H9 (cell line): Measurements from ENCODE around the gene MOCOS. TPM values are rescaled to one million over a fixed set of nuclear protein-coding genes. Genes with fewer than 3 reads are reported as not detected.

Experiments
- DNase-seq: peaks from one replicate; pipeline ENCODE4 v3.0.0-alpha.2; 2017
- H2AFZ ChIP-seq: one replicate; pipeline ENCODE4 v1.6.1; 2013; ENCODE audit warnings: mild to moderate bottlenecking, low read length, control low read depth, moderate library complexity
- H2AK5ac ChIP-seq: 2 replicates; pipeline ENCODE4 v1.6.1; 2013; ENCODE audit warnings: low read length, control low read depth, mixed read lengths; ENCODE audit not compliant: insufficient read length
- H2BK120ac ChIP-seq: one replicate; pipeline ENCODE4 v1.6.1; 2013; ENCODE audit warnings: low read depth, mild to moderate bottlenecking, low read length, control low read depth, inconsistent platforms; ENCODE audit not compliant: poor library complexity, severe bottlenecking
- H2BK12ac ChIP-seq: 2 replicates; pipeline ENCODE4 v1.6.1; 2013; ENCODE audit warnings: low read length, control low read depth, mixed read lengths, low read depth; ENCODE audit not compliant: insufficient read length
- H2BK15ac ChIP-seq: 2 replicates; pipeline ENCODE4 v1.6.1; 2013; ENCODE audit warnings: low read depth, low read length, control low read depth
- H2BK20ac ChIP-seq: one replicate; pipeline ENCODE4 v1.6.1; 2013; ENCODE audit warnings: low read depth, mild to moderate bottlenecking, low read length, control low read depth, inconsistent platforms; ENCODE audit not compliant: poor library complexity, severe bottlenecking
- H2BK5ac ChIP-seq: 2 replicates; pipeline ENCODE4 v1.6.1; 2013; ENCODE audit warnings: low read length, control low read depth, mixed read lengths; ENCODE audit not compliant: insufficient read length
- H3K14ac ChIP-seq: 2 replicates; pipeline ENCODE4 v1.6.1; 2013; ENCODE audit warnings: low read length, control low read depth; ENCODE audit not compliant: insufficient read depth
- H3K18ac ChIP-seq: 2 replicates; pipeline ENCODE4 v1.6.1; 2013; ENCODE audit warnings: low read depth, mild to moderate bottlenecking, mixed read lengths, low read length, control low read depth; ENCODE audit not compliant: insufficient read length
- H3K23ac ChIP-seq: 2 replicates; pipeline ENCODE4 v1.6.1; 2013; ENCODE audit warnings: low read length, control low read depth, mixed read lengths, low read depth; ENCODE audit not compliant: insufficient read length
- H3K23me2 ChIP-seq: 2 replicates; pipeline ENCODE4 v1.6.1; 2013; ENCODE audit warnings: low read depth, mild to moderate bottlenecking, mixed read lengths, low read length, control low read depth; ENCODE audit not compliant: insufficient read length, poor library complexity, severe bottlenecking
- H3K27ac ChIP-seq: 2 replicates; pipeline ENCODE4 v1.5.1; 2013; ENCODE audit warnings: low read length, control low read depth, mixed read lengths, low read depth; ENCODE audit not compliant: insufficient read length
- H3K27me3 ChIP-seq: 2 replicates; pipeline ENCODE4 v1.6.1; 2013; ENCODE audit warnings: low read length, control low read depth, inconsistent platforms; ENCODE audit not compliant: insufficient read depth
- H3K4ac ChIP-seq: 2 replicates; pipeline ENCODE4 v1.6.1; 2013; ENCODE audit warnings: low read depth, mild to moderate bottlenecking, control low read depth, inconsistent platforms, low read length, moderate library complexity
- H3K4me1 ChIP-seq: 2 replicates; pipeline ENCODE4 v1.6.1; 2013; ENCODE audit warnings: low read length, control low read depth, inconsistent platforms; ENCODE audit not compliant: insufficient read depth
- H3K4me2 ChIP-seq: 2 replicates; pipeline ENCODE4 v1.6.1; 2013; ENCODE audit warnings: low read length, control low read depth, mixed read lengths; ENCODE audit not compliant: insufficient read length, insufficient read depth
- H3K56ac ChIP-seq: 2 replicates; pipeline ENCODE4 v1.6.1; 2013; ENCODE audit warnings: low read depth, mild to moderate bottlenecking, mixed read lengths, low read length, control low read depth; ENCODE audit not compliant: insufficient read length
- H3K79me1 ChIP-seq: 2 replicates; pipeline ENCODE4 v1.6.1; 2013; ENCODE audit warnings: low read depth, mild to moderate bottlenecking, moderate library complexity, low read length, control low read depth, inconsistent platforms; ENCODE audit not compliant: insufficient read depth, poor library complexity, severe bottlenecking
- H3K79me2 ChIP-seq: 2 replicates; pipeline ENCODE4 v1.6.1; 2013; ENCODE audit warnings: low read length, control low read depth, inconsistent platforms; ENCODE audit not compliant: insufficient read depth
- H3K9ac ChIP-seq: 2 replicates; pipeline ENCODE4 v1.6.1; 2013; ENCODE audit warnings: low read length, control low read depth, mixed read lengths; ENCODE audit not compliant: insufficient read length; ENCODE audit errors: extremely low read depth
- H3K9me3 ChIP-seq: one replicate; pipeline ENCODE4 v1.6.1; 2013; ENCODE audit warnings: low read depth, low read length, inconsistent platforms; ENCODE audit not compliant: control insufficient read depth
- H3T11ph ChIP-seq: one replicate; pipeline ENCODE4 v1.6.1; 2013; ENCODE audit warnings: mild to moderate bottlenecking, low read length, control low read depth, inconsistent platforms
- H4K20me1 ChIP-seq: one replicate; pipeline ENCODE4 v1.6.1; 2013; ENCODE audit not compliant: control insufficient read depth, insufficient read length, insufficient read depth
- H4K5ac ChIP-seq: 2 replicates; pipeline ENCODE4 v1.6.1; 2013; ENCODE audit warnings: low read depth, mild to moderate bottlenecking, mixed read lengths, low read length, control low read depth; ENCODE audit not compliant: insufficient read length
- H4K8ac ChIP-seq: replicated peaks from 2 replicates; pipeline ENCODE4 v1.6.1; 2013; ENCODE audit warnings: low read length, control low read depth, mixed read lengths, low read depth; ENCODE audit not compliant: insufficient read length
- H4K91ac ChIP-seq: 2 replicates; pipeline ENCODE4 v1.6.1; 2013; ENCODE audit warnings: low read depth, mild to moderate bottlenecking, moderate library complexity, mixed read lengths, low read length, control low read depth; ENCODE audit not compliant: insufficient read length
- H3K27ac Mint-ChIP-seq, 3 experiments: 2 replicates in 2 of 3; 3 replicates in 1 of 3; pipeline ENCODE4 v1.8.0; 2020 to 2021; ENCODE audit warnings: mixed read lengths in 3 of 3, mild to moderate bottlenecking in 1 of 3, moderate library complexity in 1 of 3
- H3K27me3 Mint-ChIP-seq: 2 replicates; pipeline ENCODE4 v1.8.0; 2021; ENCODE audit warnings: low read depth, mild to moderate bottlenecking, moderate library complexity, mixed read lengths
- H3K36me3 Mint-ChIP-seq, 3 experiments: 2 replicates in 2 of 3; 3 replicates in 1 of 3; pipeline ENCODE4 v1.8.0; 2020 to 2021; ENCODE audit warnings: low read depth in 3 of 3, mixed read lengths in 3 of 3; ENCODE audit not compliant: insufficient read depth in 1 of 3
- H3K4me1 Mint-ChIP-seq, 2 experiments: 2 replicates each; pipeline ENCODE4 v1.8.0; 2020; ENCODE audit warnings: mixed read lengths in 2 of 2
- H3K4me3 Mint-ChIP-seq, 2 experiments: 2 replicates in 1 of 2; 3 replicates in 1 of 2; pipeline ENCODE4 v1.8.0; 2020 to 2021; ENCODE audit warnings: mild to moderate bottlenecking in 2 of 2, mixed read lengths in 2 of 2, moderate library complexity in 1 of 2
- H3K9me3 Mint-ChIP-seq, 2 experiments: 2 replicates in 1 of 2; 3 replicates in 1 of 2; pipeline ENCODE4 v1.8.0; 2020; ENCODE audit warnings: mild to moderate bottlenecking in 2 of 2, mixed read lengths in 2 of 2, moderate library complexity in 1 of 2
- WGBS: extraction: QIAGEN DNeasy Blood & Tissue Kit; methylation state at CpG from one replicate; pipeline ENCODE4 v1.1.7; 2013; ENCODE audit warnings: missing lambda C conversion rate, low lambda C conversion rate, mixed read lengths; ENCODE audit not compliant: insufficient read length; ENCODE audit errors: extremely low coverage; 5-methylcytosine and 5-hydroxymethylcytosine counted together
- total RNA-seq: library from RNA; stranded (reverse); gene quantifications from 2 replicates; pipeline ENCODE4 v1.2.1, GENCODE V29; 2021
- TF ChIP-seq, protein P1 (sequence below): fragments of 200-600 bp; sonication (generic); conservative IDR thresholded peaks from 3 replicates; pipeline ENCODE4 v1.8.0; 2021; ENCODE audit warnings: antibody characterized with exemption, mild to moderate bottlenecking

The MOCOS gene
- total RNA-seq, 1 experiment from 2014 or later: 6.0 TPM

DNA sequence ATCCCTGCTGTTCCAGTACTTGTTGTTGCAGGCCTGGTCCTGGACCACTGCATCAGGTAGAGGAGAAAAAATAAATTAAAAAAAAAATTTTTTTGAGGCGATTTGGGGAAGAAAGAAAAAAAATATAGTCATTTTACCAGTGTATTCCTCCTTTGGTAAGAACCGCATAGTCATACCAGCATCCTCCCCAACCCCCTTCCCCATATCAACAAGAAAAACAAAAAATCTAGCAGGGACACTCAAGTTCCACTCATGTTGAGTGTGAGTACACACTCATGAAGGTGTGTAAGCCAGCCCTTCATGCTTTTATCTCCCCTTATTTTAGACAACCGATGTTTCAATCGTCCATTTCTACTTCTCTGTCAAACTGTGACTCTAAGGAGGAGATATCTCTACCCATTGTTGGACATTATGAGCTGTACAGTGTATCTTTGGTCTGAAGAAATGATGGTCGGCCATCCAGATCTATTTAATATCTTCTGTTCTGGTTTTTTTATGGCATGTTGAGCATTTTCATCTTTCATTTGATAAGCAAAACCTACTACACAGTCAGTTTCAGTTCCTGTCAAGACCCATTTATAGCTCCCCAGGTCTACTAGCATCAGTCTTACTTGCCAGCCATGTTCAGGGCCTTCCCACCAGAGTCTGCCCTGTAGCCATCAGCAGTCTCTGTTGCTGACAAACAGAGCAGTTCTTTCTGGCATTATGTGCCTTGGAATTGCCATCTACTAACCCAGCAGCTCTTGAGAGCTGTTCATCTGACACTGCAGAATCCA lies 37.6 kb upstream of the MOCOS start:
- no peaks in the 10 kb centered on the region for H3K79me2 ChIP-seq
- no peak overlapping the region for H4K5ac ChIP-seq
- H4K91ac ChIP-seq: no peak overlapping the region
- H3K23me2 ChIP-seq: no peaks in the 10 kb centered on the region
- no peak overlapping the region for H3K27ac ChIP-seq
- no peaks in the 10 kb centered on the region for H3K9me3 ChIP-seq
- no peaks in the 10 kb centered on the region for H3K27me3 ChIP-seq
- Mint-ChIP-seq H3K36me3 (peaks cover 54 to 91% (median 90%) of the 10 kb centered on the region in 3 experiments), H3K4me1 (no peaks in the 10 kb centered on the region), H3K9me3 (no peaks in the 10 kb centered on the region), H3K27me3 (no peaks in the 10 kb centered on the region), H3K27ac (no peak overlapping the region), H3K4me3 (no peak overlapping the region; a peak in 1 of 5 replicates)
- TF ChIP-seq, protein P1, sequence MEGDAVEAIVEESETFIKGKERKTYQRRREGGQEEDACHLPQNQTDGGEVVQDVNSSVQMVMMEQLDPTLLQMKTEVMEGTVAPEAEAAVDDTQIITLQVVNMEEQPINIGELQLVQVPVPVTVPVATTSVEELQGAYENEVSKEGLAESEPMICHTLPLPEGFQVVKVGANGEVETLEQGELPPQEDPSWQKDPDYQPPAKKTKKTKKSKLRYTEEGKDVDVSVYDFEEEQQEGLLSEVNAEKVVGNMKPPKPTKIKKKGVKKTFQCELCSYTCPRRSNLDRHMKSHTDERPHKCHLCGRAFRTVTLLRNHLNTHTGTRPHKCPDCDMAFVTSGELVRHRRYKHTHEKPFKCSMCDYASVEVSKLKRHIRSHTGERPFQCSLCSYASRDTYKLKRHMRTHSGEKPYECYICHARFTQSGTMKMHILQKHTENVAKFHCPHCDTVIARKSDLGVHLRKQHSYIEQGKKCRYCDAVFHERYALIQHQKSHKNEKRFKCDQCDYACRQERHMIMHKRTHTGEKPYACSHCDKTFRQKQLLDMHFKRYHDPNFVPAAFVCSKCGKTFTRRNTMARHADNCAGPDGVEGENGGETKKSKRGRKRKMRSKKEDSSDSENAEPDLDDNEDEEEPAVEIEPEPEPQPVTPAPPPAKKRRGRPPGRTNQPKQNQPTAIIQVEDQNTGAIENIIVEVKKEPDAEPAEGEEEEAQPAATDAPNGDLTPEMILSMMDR: no peak
- no peak overlapping the region for H2BK20ac ChIP-seq
- no peaks in the 10 kb centered on the region for H3K79me1 ChIP-seq
- no peak overlapping the region for H3K4me2 ChIP-seq
- no peaks in the 10 kb centered on the region for H4K20me1 ChIP-seq
- H3K23ac ChIP-seq: no peak overlapping the region
- H3K9ac ChIP-seq: no peak overlapping the region
- H3K18ac ChIP-seq: no peak overlapping the region
- H2BK15ac ChIP-seq: no peak overlapping the region
- no peak overlapping the region for H3T11ph ChIP-seq
- H2BK120ac ChIP-seq: no peak overlapping the region
- no peak overlapping the region for H2BK12ac ChIP-seq
- H3K4me1 ChIP-seq: no peaks in the 10 kb centered on the region
- no peak overlapping the region for H3K4ac ChIP-seq
- DNase-seq: no peak
- no CpG with 5 or more reads among the region's 5 CpGs for WGBS
- no peak overlapping the region for H2BK5ac ChIP-seq
- no peak overlapping the region for H3K14ac ChIP-seq
- no peak overlapping the region for H2AK5ac ChIP-seq
- H4K8ac ChIP-seq: no peak overlapping the region
- H3K56ac ChIP-seq: no peak overlapping the region
- H2AFZ ChIP-seq: no peak overlapping the region
